Endodermal cell (in vitro differentiated cells): ENCODE data around the gene PLPP3. TPM values are rescaled to one million over a fixed set of nuclear protein-coding genes. Genes with fewer than 3 reads are reported as not detected.

Experiments
- DNase-seq: peaks from one replicate; pipeline ENCODE4 v3.0.0-alpha.2; 2017
- H3K27ac ChIP-seq: 2 replicates; pipeline ENCODE4 v1.5.1; 2013; ENCODE audit warnings: mild to moderate bottlenecking, low read depth, low read length, moderate library complexity
- H3K27me3 ChIP-seq: 2 replicates; pipeline ENCODE4 v1.6.1; 2013; ENCODE audit warnings: mild to moderate bottlenecking, low read length, moderate library complexity; ENCODE audit not compliant: insufficient read depth, control insufficient read depth, poor library complexity, severe bottlenecking
- H3K36me3 ChIP-seq: 2 replicates; pipeline ENCODE4 v1.7.0; 2013; ENCODE audit warnings: mild to moderate bottlenecking, low read length, moderate library complexity; ENCODE audit not compliant: control insufficient read depth, insufficient read depth
- H3K4me1 ChIP-seq: one replicate; pipeline ENCODE4 v1.7.0; 2013; ENCODE audit warnings: low read length; ENCODE audit not compliant: control insufficient read depth, insufficient read depth
- H3K4me3 ChIP-seq: 2 replicates; pipeline ENCODE4 v1.5.1; 2013; ENCODE audit warnings: mild to moderate bottlenecking, low read length, moderate library complexity
- H3K9ac ChIP-seq: 2 replicates; pipeline ENCODE4 v1.6.1; 2013; ENCODE audit warnings: mild to moderate bottlenecking, low read length, moderate library complexity; ENCODE audit not compliant: poor library complexity, severe bottlenecking; ENCODE audit errors: extremely low read depth
- H3K9me3 ChIP-seq: 2 replicates; pipeline ENCODE4 v1.6.1; 2013; ENCODE audit warnings: mild to moderate bottlenecking, low read length, moderate library complexity; ENCODE audit not compliant: control insufficient read depth
- H3K27ac Mint-ChIP-seq: 2 replicates; pipeline ENCODE4 v1.8.0; 2020; ENCODE audit warnings: mixed read lengths
- H3K27me3 Mint-ChIP-seq: 2 replicates; pipeline ENCODE4 v1.8.0; 2021; ENCODE audit warnings: mild to moderate bottlenecking, mixed read lengths; ENCODE audit not compliant: insufficient read depth
- H3K36me3 Mint-ChIP-seq: 2 replicates; pipeline ENCODE4 v1.8.0; 2020; ENCODE audit warnings: low read depth, mixed read lengths
- H3K4me1 Mint-ChIP-seq: 2 replicates; pipeline ENCODE4 v1.8.0; 2020; ENCODE audit warnings: mixed read lengths
- H3K4me3 Mint-ChIP-seq: 2 replicates; pipeline ENCODE4 v1.8.0; 2020; ENCODE audit warnings: mild to moderate bottlenecking, moderate library complexity, mixed read lengths
- H3K9me3 Mint-ChIP-seq: 2 replicates; pipeline ENCODE4 v1.8.0; 2020; ENCODE audit warnings: mild to moderate bottlenecking, mixed read lengths
- WGBS, 2 experiments: methylation state at CpG; one replicate each; pipeline versions ENCODE4 v1.1.5 to v1.1.7; 2013; ENCODE audit warnings: missing lambda C conversion rate in 2 of 2, mixed read lengths in 1 of 2; ENCODE audit not compliant: insufficient coverage in 1 of 2, insufficient read length in 1 of 2; 5-methylcytosine and 5-hydroxymethylcytosine counted together
- total RNA-seq, 2 donors: library from RNA; stranded (reverse); fragmentation: NEBNext Ultra II Directional in 1 of 2; extraction: Animal tissue kit (Norgen Biotek cat#: 25700) in 1 of 2; gene quantifications; 2 replicates in 1 of 2; 3 replicates in 1 of 2; pipeline ENCODE4 v1.2.1, GENCODE V29; 2021
- TF ChIP-seq, protein P1 (sequence below): fragments of 200-600 bp; sonication (generic); conservative IDR thresholded peaks from 2 replicates; pipeline ENCODE4 v1.5.0; 2021; ENCODE audit warnings: antibody characterized with exemption, mild to moderate bottlenecking

PLPP3 gene
- total RNA-seq, 2 donors from 2014 or later = 39.2 to 55.2 TPM

DNA sequence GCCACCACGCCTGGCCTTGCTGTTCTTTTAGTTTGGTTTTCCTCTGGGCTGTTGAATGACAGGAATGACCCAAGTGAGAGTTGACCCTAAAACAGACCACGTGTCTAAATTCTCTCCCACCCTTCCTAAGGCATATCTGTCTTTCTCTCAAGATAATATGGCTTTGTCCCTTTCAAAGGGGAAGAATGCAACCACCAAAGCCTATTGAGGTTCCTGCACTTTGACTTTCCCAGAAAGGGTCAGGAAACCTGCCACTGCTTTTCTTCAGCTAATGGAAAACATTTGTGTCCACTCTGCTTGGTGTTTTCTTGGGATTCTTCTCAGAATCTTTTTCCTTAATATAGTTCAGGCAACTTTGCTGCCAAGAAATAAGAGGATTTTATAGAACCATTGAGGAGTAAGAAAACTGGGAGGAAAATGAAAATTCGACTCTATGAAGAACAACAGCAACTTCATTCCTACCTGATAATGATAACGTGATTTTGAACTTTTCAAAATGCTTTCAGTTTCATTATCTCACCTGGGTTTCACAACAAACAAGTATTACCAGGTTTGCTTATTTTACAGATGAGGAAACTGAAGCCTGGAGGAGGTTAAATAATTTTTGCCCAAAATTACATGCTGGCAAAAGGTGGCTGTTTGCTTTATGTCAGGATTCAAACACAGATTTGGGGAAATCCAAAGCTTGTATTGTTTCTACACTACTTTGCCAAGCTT, 6.9 kb downstream of the PLPP3 start:
- WGBS, 2 experiments = 79 to 88% methylated on average over 3 to 4 of the region's 4 CpGs
- Histone ChIP-seq H3K27ac (no peak overlapping the region), H3K9ac (no peak overlapping the region), H3K4me3 (no peak overlapping the region), H3K27me3 (no peaks in the 10 kb centered on the region), H3K4me1 (peaks cover 5% of the 10 kb centered on the region), H3K9me3 (no peaks in the 10 kb centered on the region), H3K36me3 (no peaks in the 10 kb centered on the region)
- DNase-seq = no peak
- H3K27me3 Mint-ChIP-seq = no peaks in the 10 kb centered on the region
- H3K4me3 Mint-ChIP-seq = no peak overlapping the region
- TF ChIP-seq, protein P1, sequence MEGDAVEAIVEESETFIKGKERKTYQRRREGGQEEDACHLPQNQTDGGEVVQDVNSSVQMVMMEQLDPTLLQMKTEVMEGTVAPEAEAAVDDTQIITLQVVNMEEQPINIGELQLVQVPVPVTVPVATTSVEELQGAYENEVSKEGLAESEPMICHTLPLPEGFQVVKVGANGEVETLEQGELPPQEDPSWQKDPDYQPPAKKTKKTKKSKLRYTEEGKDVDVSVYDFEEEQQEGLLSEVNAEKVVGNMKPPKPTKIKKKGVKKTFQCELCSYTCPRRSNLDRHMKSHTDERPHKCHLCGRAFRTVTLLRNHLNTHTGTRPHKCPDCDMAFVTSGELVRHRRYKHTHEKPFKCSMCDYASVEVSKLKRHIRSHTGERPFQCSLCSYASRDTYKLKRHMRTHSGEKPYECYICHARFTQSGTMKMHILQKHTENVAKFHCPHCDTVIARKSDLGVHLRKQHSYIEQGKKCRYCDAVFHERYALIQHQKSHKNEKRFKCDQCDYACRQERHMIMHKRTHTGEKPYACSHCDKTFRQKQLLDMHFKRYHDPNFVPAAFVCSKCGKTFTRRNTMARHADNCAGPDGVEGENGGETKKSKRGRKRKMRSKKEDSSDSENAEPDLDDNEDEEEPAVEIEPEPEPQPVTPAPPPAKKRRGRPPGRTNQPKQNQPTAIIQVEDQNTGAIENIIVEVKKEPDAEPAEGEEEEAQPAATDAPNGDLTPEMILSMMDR = no peak
- H3K27ac Mint-ChIP-seq = no peak overlapping the region
- H3K4me1 Mint-ChIP-seq = peaks cover 60% of the 10 kb centered on the region
- H3K36me3 Mint-ChIP-seq = peaks cover 25% of the 10 kb centered on the region
- H3K9me3 Mint-ChIP-seq = no peaks in the 10 kb centered on the region

DNA sequence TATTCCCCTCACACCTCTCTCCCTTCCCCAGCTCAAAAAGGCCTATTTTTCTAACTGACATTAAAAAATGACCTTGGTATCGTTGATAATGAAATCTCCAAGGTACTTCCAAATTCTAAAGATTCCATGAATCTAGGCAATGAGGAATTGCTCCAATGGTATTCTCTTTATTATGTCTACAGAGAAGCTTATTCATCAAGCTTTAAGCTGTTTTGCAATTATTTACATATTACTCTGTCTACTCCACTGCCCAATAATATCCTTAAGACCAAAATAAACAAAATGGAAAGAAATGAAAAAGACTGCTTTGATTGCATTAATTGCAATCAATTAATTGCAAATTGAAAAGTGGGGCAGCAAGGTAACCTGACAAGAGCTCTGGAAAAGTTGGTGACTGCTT, 7.9 kb downstream of the PLPP3 start:
- H3K4me1 Mint-ChIP-seq = peaks cover 59% of the 10 kb centered on the region
- Histone ChIP-seq H3K27ac (no peak overlapping the region), H3K36me3 (no peaks in the 10 kb centered on the region), H3K4me1 (peaks cover 10% of the 10 kb centered on the region), H3K27me3 (no peaks in the 10 kb centered on the region), H3K4me3 (no peak overlapping the region), H3K9me3 (no peaks in the 10 kb centered on the region), H3K9ac (no peak overlapping the region)
- TF ChIP-seq, protein P1 = no peak
- H3K36me3 Mint-ChIP-seq = peaks cover 26% of the 10 kb centered on the region
- no peaks in the 10 kb centered on the region for H3K27me3 Mint-ChIP-seq
- H3K4me3 Mint-ChIP-seq = no peak overlapping the region
- H3K27ac Mint-ChIP-seq = no peak overlapping the region
- DNase-seq = no peak
- 90 to 100% methylated on average over 1 of the region's 1 CpG for WGBS, 2 experiments
- no peaks in the 10 kb centered on the region for H3K9me3 Mint-ChIP-seq

DNA sequence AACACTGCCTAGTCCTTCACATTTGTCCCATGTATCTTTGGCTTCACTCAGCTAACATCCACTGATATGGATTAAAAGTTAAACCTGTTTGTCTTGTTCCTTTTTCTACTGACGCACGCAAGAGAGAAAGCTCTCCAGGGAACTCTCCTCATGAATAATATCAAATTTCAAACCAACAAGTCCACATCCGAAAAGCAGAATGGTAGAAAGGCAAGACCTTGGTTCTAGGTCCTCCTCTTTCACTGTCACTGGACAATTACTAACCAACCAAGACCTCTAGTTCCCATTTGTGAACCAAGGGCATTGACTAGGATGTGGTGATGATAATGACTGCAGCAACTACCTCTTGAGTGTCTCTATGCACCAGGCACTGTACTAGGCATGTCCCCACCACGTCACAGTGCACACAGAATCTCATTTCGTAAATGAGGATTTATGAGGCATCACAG, 8.4 kb downstream of the PLPP3 start:
- Mint-ChIP-seq H3K36me3 (peaks cover 26% of the 10 kb centered on the region), H3K4me3 (no peak overlapping the region), H3K27ac (no peak overlapping the region), H3K4me1 (peaks cover 60% of the 10 kb centered on the region), H3K9me3 (no peaks in the 10 kb centered on the region), H3K27me3 (no peaks in the 10 kb centered on the region)
- no peaks in the 10 kb centered on the region for H3K36me3 ChIP-seq
- H3K27me3 ChIP-seq = no peaks in the 10 kb centered on the region
- no peaks in the 10 kb centered on the region for H3K9me3 ChIP-seq
- TF ChIP-seq, protein P1 = no peak
- no peak overlapping the region for H3K4me3 ChIP-seq
- WGBS, 2 experiments = 94 to 100% methylated on average over 2 to 5 of the region's 5 CpGs
- peaks cover 11% of the 10 kb centered on the region for H3K4me1 ChIP-seq
- H3K9ac ChIP-seq = no peak overlapping the region
- no peak overlapping the region for H3K27ac ChIP-seq
- no peak for DNase-seq
